IMR-90 (cell line): ENCODE measurements around the gene COMMD8. TPM values are rescaled to one million over a fixed set of nuclear protein-coding genes. Genes with fewer than 3 reads are reported as not detected.

Experiments
- ATAC-seq: fragments of 200-7000 bp; cut with Tn5 transposase; 2 replicates; pipeline ENCODE4 v1.9.1; 2020; ENCODE audit warnings: low read depth, mild to moderate bottlenecking, moderate library complexity
- BruUV-seq: library from RNA; stranded (reverse); fragments of 400-500 nt; replicated peaks from 2 replicates; lab custom pipeline; 2021; lab: Mats Ljungman, UMichigan
- CTCF ChIA-PET: fragments of 300-600 bp; formaldehyde crosslinking; extraction: SDS; loops from one replicate; lab custom pipeline; 2021; ENCODE audit warnings: antibody characterized with exemption; lab: Yijun Ruan, JAX
- POLR2A ChIA-PET: fragments of 300-600 bp; sonication (Branson Sonifier 250); formaldehyde crosslinking; loops from one replicate; lab custom pipeline; 2022; ENCODE audit warnings: antibody characterized with exemption; ENCODE audit not compliant: unreplicated experiment; lab: Charles Lee
- DNase-seq: peaks from one replicate; pipeline ENCODE4 v3.0.0; 2013
- H2AFZ ChIP-seq: replicated peaks from 2 replicates; pipeline ENCODE3; 2013; ENCODE audit warnings: low read length, mild to moderate bottlenecking; ENCODE audit not compliant: poor library complexity
- H2AK5ac ChIP-seq: 2 replicates; pipeline ENCODE4 v1.6.1; 2013; ENCODE audit warnings: low read depth, low read length, inconsistent platforms
- H2AK9ac ChIP-seq: replicated peaks from 2 replicates; pipeline ENCODE3; 2013; ENCODE audit warnings: mild to moderate bottlenecking, low read depth, low read length, moderate library complexity; ENCODE audit not compliant: poor library complexity
- H2BK120ac ChIP-seq: 2 replicates; pipeline ENCODE4 v1.6.1; 2013; ENCODE audit warnings: low read depth, low read length, inconsistent platforms
- H2BK15ac ChIP-seq: 3 replicates; pipeline ENCODE4 v1.6.1; 2013; ENCODE audit warnings: low read depth, low read length, inconsistent platforms
- H2BK20ac ChIP-seq: 2 replicates; pipeline ENCODE4 v1.6.1; 2013; ENCODE audit warnings: low read depth, mild to moderate bottlenecking, inconsistent platforms, low read length, moderate library complexity
- H2BK5ac ChIP-seq: 2 replicates; pipeline ENCODE4 v1.6.1; 2013; ENCODE audit warnings: mild to moderate bottlenecking, low read depth, low read length, inconsistent platforms; ENCODE audit not compliant: poor library complexity, severe bottlenecking
- H3K14ac ChIP-seq: replicated peaks from 2 replicates; pipeline ENCODE4 v1.6.1; 2013; ENCODE audit warnings: low read depth, low read length, inconsistent platforms
- H3K18ac ChIP-seq: 2 replicates; pipeline ENCODE4 v1.6.1; 2013; ENCODE audit warnings: low read depth, low read length, control low read depth
- H3K23ac ChIP-seq: 2 replicates; pipeline ENCODE4 v1.6.1; 2013; ENCODE audit warnings: low read depth, low read length, inconsistent platforms
- H3K27ac ChIP-seq: 2 replicates; pipeline ENCODE4 v1.5.1; 2013; ENCODE audit warnings: mild to moderate bottlenecking, control low read depth, low read length; ENCODE audit not compliant: insufficient read depth
- H3K27me3 ChIP-seq: 2 replicates; pipeline ENCODE4 v1.6.1; 2013; ENCODE audit warnings: low read length; ENCODE audit not compliant: control insufficient read depth, insufficient read depth
- H3K36me3 ChIP-seq: 2 replicates; pipeline ENCODE4 v1.6.1; 2013; ENCODE audit warnings: low read length, mixed read lengths; ENCODE audit not compliant: control insufficient read depth, insufficient read depth
- H3K4ac ChIP-seq: 2 replicates; pipeline ENCODE4 v1.6.1; 2013; ENCODE audit warnings: low read depth, low read length, inconsistent platforms
- H3K4me1 ChIP-seq: 2 replicates; pipeline ENCODE4 v1.6.1; 2013; ENCODE audit warnings: low read length, mixed read lengths; ENCODE audit not compliant: control insufficient read depth, insufficient read depth
- H3K4me2 ChIP-seq: 2 replicates; pipeline ENCODE4 v1.6.1; 2013; ENCODE audit warnings: low read depth, mild to moderate bottlenecking, control low read depth, low read length, moderate library complexity
- H3K4me3 ChIP-seq: 2 replicates; pipeline ENCODE4 v1.5.1; 2013; ENCODE audit warnings: low read depth, mild to moderate bottlenecking, control low read depth, low read length, moderate library complexity; ENCODE audit not compliant: insufficient read depth
- H3K56ac ChIP-seq: 2 replicates; pipeline ENCODE4 v1.6.1; 2013; ENCODE audit warnings: low read length, inconsistent platforms; ENCODE audit not compliant: insufficient read depth; ENCODE audit errors: extremely low read depth
- H3K79me1 ChIP-seq, 2 experiments: 2 replicates each; pipeline ENCODE4 v1.6.1; 2013; ENCODE audit warnings: low read length in 2 of 2, inconsistent platforms in 1 of 2, low read depth in 1 of 2
- H3K9ac ChIP-seq: 2 replicates; pipeline ENCODE4 v1.6.1; 2013; ENCODE audit warnings: low read depth, low read length, control low read depth
- H3K9me1 ChIP-seq: 2 replicates; pipeline ENCODE4 v1.6.1; 2013; ENCODE audit warnings: low read length, inconsistent platforms; ENCODE audit not compliant: insufficient read depth
- H3K9me3 ChIP-seq: 2 replicates; pipeline ENCODE4 v1.6.1; 2013; ENCODE audit warnings: low read length; ENCODE audit not compliant: control insufficient read depth, insufficient read depth
- H4K20me1 ChIP-seq: 2 replicates; pipeline ENCODE4 v1.6.1; 2013; ENCODE audit warnings: low read length, inconsistent platforms; ENCODE audit not compliant: insufficient read depth
- H4K5ac ChIP-seq: 2 replicates; pipeline ENCODE4 v1.6.1; 2013; ENCODE audit warnings: mild to moderate bottlenecking, low read depth, low read length, control low read depth
- H4K8ac ChIP-seq, 2 experiments: 2 replicates each; pipeline ENCODE4 v1.6.1; 2013; ENCODE audit warnings: low read depth in 2 of 2, low read length in 2 of 2, control low read depth in 1 of 2, inconsistent platforms in 1 of 2
- H4K91ac ChIP-seq: 2 replicates; pipeline ENCODE4 v1.6.1; 2013; ENCODE audit warnings: low read depth, low read length, inconsistent platforms; ENCODE audit not compliant: insufficient read depth
- BHLHE40 ChIP-seq: fragments of 150-350 bp; IDR thresholded peaks from 2 replicates; pipeline ENCODE4 v1.6.1; 2016; ENCODE audit warnings: mild to moderate bottlenecking, low read depth, low read length
- CHD1 ChIP-seq: IDR thresholded peaks from 2 replicates; pipeline ENCODE4 v1.6.1; 2012; ENCODE audit warnings: low read depth, low read length, improper control_type of control experiment
- FOS ChIP-seq: fragments of 150-350 bp; IDR thresholded peaks from 2 replicates; pipeline ENCODE4 v1.6.1; 2016; ENCODE audit warnings: low read depth, low read length
- MAFK ChIP-seq: IDR thresholded peaks from 2 replicates; pipeline ENCODE4 v1.6.1; 2012; ENCODE audit warnings: low read depth, low read length, improper control_type of control experiment
- MAZ ChIP-seq: IDR thresholded peaks from 2 replicates; pipeline ENCODE4 v1.6.1; 2012; ENCODE audit warnings: low read depth, mild to moderate bottlenecking, low read length, improper control_type of control experiment, moderate library complexity, borderline replicate concordance
- MXI1 ChIP-seq: IDR thresholded peaks from 2 replicates; pipeline ENCODE4 v1.6.1; 2012; ENCODE audit warnings: low read depth, mild to moderate bottlenecking, low read length, moderate library complexity, borderline replicate concordance
- NFE2L2 ChIP-seq: fragments of 150-350 bp; IDR thresholded peaks from 2 replicates; pipeline ENCODE4 v1.6.1; 2016; ENCODE audit warnings: low read depth, mild to moderate bottlenecking, low read length
- POLR2A ChIP-seq: IDR thresholded peaks from 2 replicates; pipeline ENCODE4 v1.6.1; 2012; ENCODE audit warnings: mild to moderate bottlenecking, low read depth, low read length
- RAD21 ChIP-seq: IDR thresholded peaks from 2 replicates; pipeline ENCODE4 v1.6.1; 2012; ENCODE audit warnings: low read length, improper control_type of control experiment
- RFX5 ChIP-seq: IDR thresholded peaks from 2 replicates; pipeline ENCODE4 v1.8.0; 2012; ENCODE audit warnings: low read depth, mild to moderate bottlenecking, low read length, moderate library complexity
- SMC3 ChIP-seq: fragments of 150-350 bp; IDR thresholded peaks from 2 replicates; pipeline ENCODE4 v1.6.1; 2016; ENCODE audit warnings: low read depth, mild to moderate bottlenecking, antibody characterized with exemption, low read length, moderate library complexity
- dilution Hi-C: fragments of 300-500 bp; cut with HindIII; formaldehyde crosslinking; loops from one replicate; pipeline ENCODE4 v1.14.3; 2018; ENCODE audit warnings: low sequenced_read_pairs; ENCODE audit not compliant: unreplicated experiment
- in situ Hi-C: fragments of 300-500 bp; cut with MboI; formaldehyde crosslinking; loops from 3 replicates; pipeline ENCODE4 v1.14.3; 2019; ENCODE audit warnings: low sequenced_read_pairs, inconsistent platforms, mixed read lengths
- intact Hi-C: fragments of 100-400 bp; cut with micrococcal nuclease; formaldehyde crosslinking; loops from 2 replicates; pipeline ENCODE4 v1.10.0; 2022
- polyA plus RNA-seq, 3 experiments: library from polyadenylated mRNA; depleted of rRNA; stranded (reverse); fragments of >200 nt; gene quantifications; 2 replicates each; pipeline ENCODE4 v1.2.3, GENCODE V29; 2012; ENCODE audit warnings: low replicate concordance in 1 of 3
- total RNA-seq: library from RNA; depleted of rRNA; stranded (reverse); fragments of >200 nt; gene quantifications from 2 replicates; pipeline ENCODE4 v1.2.3, GENCODE V29; 2012
- TF ChIP-seq, protein P1 (sequence below): fragments of 150-350 bp; IDR thresholded peaks from 2 replicates; pipeline ENCODE4 v1.6.1; 2017; ENCODE audit warnings: mild to moderate bottlenecking, antibody characterized with exemption, low read length, low read depth

The COMMD8 gene
- total and polyA plus RNA-seq, 2 of the 4 experiments (the other 2 are of a cell fraction) = 12.5 to 12.6 TPM

DNA sequence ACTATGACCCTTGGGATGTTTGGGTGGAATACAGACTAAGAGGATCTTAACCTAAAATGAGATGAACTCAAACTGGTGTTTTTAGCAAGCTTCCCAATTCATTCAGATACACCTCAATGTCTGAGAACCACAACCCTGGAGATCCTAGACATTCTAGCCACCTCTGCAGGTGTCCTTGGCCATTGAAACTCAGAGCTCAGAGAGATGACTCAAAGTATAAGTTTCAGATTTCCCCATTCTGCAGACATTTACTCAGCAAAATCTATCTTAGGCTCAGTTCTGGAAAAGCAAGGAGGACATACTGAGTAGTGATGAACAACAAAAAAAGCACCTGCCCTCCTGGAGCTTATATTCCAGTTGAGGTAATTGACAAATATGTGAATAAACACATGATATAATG is 47.8 kb downstream of the COMMD8 start:
- no peak overlapping the region for H3K23ac ChIP-seq
- no peaks in the 10 kb centered on the region for H3K36me3 ChIP-seq
- no peak overlapping the region for H2BK120ac ChIP-seq
- DNase-seq (no peak), ATAC-seq (no peak)
- H2BK15ac ChIP-seq = no peak overlapping the region
- no peak overlapping the region for H3K14ac ChIP-seq
- dilution Hi-C loops = no loop called here
- H4K20me1 ChIP-seq = no peaks in the 10 kb centered on the region
- H3K4me3 ChIP-seq = no peak overlapping the region
- no peak overlapping the region for H3K56ac ChIP-seq
- H2AFZ ChIP-seq = no peak overlapping the region
- no peak overlapping the region for H4K5ac ChIP-seq
- H3K4me2 ChIP-seq = no peak overlapping the region
- ChIA-PET POLR2A (no interaction called here), CTCF (no interaction called here)
- H2BK20ac ChIP-seq = no peak overlapping the region
- H3K4ac ChIP-seq = no peak overlapping the region
- H3K4me1 ChIP-seq = no peaks in the 10 kb centered on the region
- no peak overlapping the region for H2AK9ac ChIP-seq
- H3K79me1 ChIP-seq = no peaks in the 10 kb centered on the region
- no peak overlapping the region for H2BK5ac ChIP-seq
- no peaks in the 10 kb centered on the region for H3K9me1 ChIP-seq
- H2AK5ac ChIP-seq = no peak overlapping the region
- no peak overlapping the region for H3K18ac ChIP-seq
- no peaks in the 10 kb centered on the region; the same call in 1 of the 2 replicates for H3K27me3 ChIP-seq
- no peak overlapping the region for H3K9ac ChIP-seq
- H3K27ac ChIP-seq = no peak overlapping the region
- H4K8ac ChIP-seq = no peak overlapping the region
- in situ Hi-C loops = no loop called here
- no TSS peak for BruUV-seq
- no peak overlapping the region for H4K91ac ChIP-seq
- intact Hi-C loops = no loop called here
- TF ChIP-seq BHLHE40 (no peak), NFE2L2 (no peak), SMC3 (no peak), MAZ (no peak), RAD21 (no peak), FOS (no peak), POLR2A (no peak), MXI1 (no peak), MAFK (no peak), RFX5 (no peak), CHD1 (no peak)
- TF ChIP-seq, protein P1, sequence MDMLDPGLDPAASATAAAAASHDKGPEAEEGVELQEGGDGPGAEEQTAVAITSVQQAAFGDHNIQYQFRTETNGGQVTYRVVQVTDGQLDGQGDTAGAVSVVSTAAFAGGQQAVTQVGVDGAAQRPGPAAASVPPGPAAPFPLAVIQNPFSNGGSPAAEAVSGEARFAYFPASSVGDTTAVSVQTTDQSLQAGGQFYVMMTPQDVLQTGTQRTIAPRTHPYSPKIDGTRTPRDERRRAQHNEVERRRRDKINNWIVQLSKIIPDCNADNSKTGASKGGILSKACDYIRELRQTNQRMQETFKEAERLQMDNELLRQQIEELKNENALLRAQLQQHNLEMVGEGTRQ = no peak
- H3K9me3 ChIP-seq = no peaks in the 10 kb centered on the region
